IMR-90 (cell line): ENCODE measurements around the gene NSA2. TPM values are rescaled to one million over a fixed set of nuclear protein-coding genes. Genes with fewer than 3 reads are reported as not detected.
A peak's percentile ranks its signal among the peaks of the same experiment; 100 is the strongest.

Experiments used
- ATAC-seq: fragments of 200-7000 bp; cut with Tn5 transposase; 2 replicates; pipeline ENCODE4 v1.9.1; 2020; ENCODE audit warnings: low read depth, mild to moderate bottlenecking, moderate library complexity
- BruUV-seq: library from RNA; stranded (reverse); fragments of 400-500 nt; replicated peaks from 2 replicates; lab custom pipeline; 2021; lab: Mats Ljungman, UMichigan
- CTCF ChIA-PET: fragments of 300-600 bp; formaldehyde crosslinking; extraction: SDS; loops from one replicate; lab custom pipeline; 2021; ENCODE audit warnings: antibody characterized with exemption; lab: Yijun Ruan, JAX
- POLR2A ChIA-PET: fragments of 300-600 bp; sonication (Branson Sonifier 250); formaldehyde crosslinking; loops from one replicate; lab custom pipeline; 2022; ENCODE audit warnings: antibody characterized with exemption; ENCODE audit not compliant: unreplicated experiment; lab: Charles Lee
- DNase-seq: peaks from one replicate; pipeline ENCODE4 v3.0.0; 2013
- H2AFZ ChIP-seq: replicated peaks from 2 replicates; pipeline ENCODE3; 2013; ENCODE audit warnings: low read length, mild to moderate bottlenecking; ENCODE audit not compliant: poor library complexity
- H2AK5ac ChIP-seq: 2 replicates; pipeline ENCODE4 v1.6.1; 2013; ENCODE audit warnings: low read depth, low read length, inconsistent platforms
- H2AK9ac ChIP-seq: replicated peaks from 2 replicates; pipeline ENCODE3; 2013; ENCODE audit warnings: mild to moderate bottlenecking, low read depth, low read length, moderate library complexity; ENCODE audit not compliant: poor library complexity
- H2BK120ac ChIP-seq: 2 replicates; pipeline ENCODE4 v1.6.1; 2013; ENCODE audit warnings: low read depth, low read length, inconsistent platforms
- H2BK15ac ChIP-seq: 3 replicates; pipeline ENCODE4 v1.6.1; 2013; ENCODE audit warnings: low read depth, low read length, inconsistent platforms
- H2BK20ac ChIP-seq: 2 replicates; pipeline ENCODE4 v1.6.1; 2013; ENCODE audit warnings: low read depth, mild to moderate bottlenecking, inconsistent platforms, low read length, moderate library complexity
- H2BK5ac ChIP-seq: 2 replicates; pipeline ENCODE4 v1.6.1; 2013; ENCODE audit warnings: mild to moderate bottlenecking, low read depth, low read length, inconsistent platforms; ENCODE audit not compliant: poor library complexity, severe bottlenecking
- H3K14ac ChIP-seq: replicated peaks from 2 replicates; pipeline ENCODE4 v1.6.1; 2013; ENCODE audit warnings: low read depth, low read length, inconsistent platforms
- H3K18ac ChIP-seq: 2 replicates; pipeline ENCODE4 v1.6.1; 2013; ENCODE audit warnings: low read depth, low read length, control low read depth
- H3K23ac ChIP-seq: 2 replicates; pipeline ENCODE4 v1.6.1; 2013; ENCODE audit warnings: low read depth, low read length, inconsistent platforms
- H3K27ac ChIP-seq: 2 replicates; pipeline ENCODE4 v1.5.1; 2013; ENCODE audit warnings: mild to moderate bottlenecking, control low read depth, low read length; ENCODE audit not compliant: insufficient read depth
- H3K27me3 ChIP-seq: 2 replicates; pipeline ENCODE4 v1.6.1; 2013; ENCODE audit warnings: low read length; ENCODE audit not compliant: control insufficient read depth, insufficient read depth
- H3K36me3 ChIP-seq: 2 replicates; pipeline ENCODE4 v1.6.1; 2013; ENCODE audit warnings: low read length, mixed read lengths; ENCODE audit not compliant: control insufficient read depth, insufficient read depth
- H3K4ac ChIP-seq: 2 replicates; pipeline ENCODE4 v1.6.1; 2013; ENCODE audit warnings: low read depth, low read length, inconsistent platforms
- H3K4me1 ChIP-seq: 2 replicates; pipeline ENCODE4 v1.6.1; 2013; ENCODE audit warnings: low read length, mixed read lengths; ENCODE audit not compliant: control insufficient read depth, insufficient read depth
- H3K4me2 ChIP-seq: 2 replicates; pipeline ENCODE4 v1.6.1; 2013; ENCODE audit warnings: low read depth, mild to moderate bottlenecking, control low read depth, low read length, moderate library complexity
- H3K4me3 ChIP-seq: 2 replicates; pipeline ENCODE4 v1.5.1; 2013; ENCODE audit warnings: low read depth, mild to moderate bottlenecking, control low read depth, low read length, moderate library complexity; ENCODE audit not compliant: insufficient read depth
- H3K56ac ChIP-seq: 2 replicates; pipeline ENCODE4 v1.6.1; 2013; ENCODE audit warnings: low read length, inconsistent platforms; ENCODE audit not compliant: insufficient read depth; ENCODE audit errors: extremely low read depth
- H3K79me1 ChIP-seq, 2 experiments: 2 replicates each; pipeline ENCODE4 v1.6.1; 2013; ENCODE audit warnings: low read length in 2 of 2, inconsistent platforms in 1 of 2, low read depth in 1 of 2
- H3K9ac ChIP-seq: 2 replicates; pipeline ENCODE4 v1.6.1; 2013; ENCODE audit warnings: low read depth, low read length, control low read depth
- H3K9me1 ChIP-seq: 2 replicates; pipeline ENCODE4 v1.6.1; 2013; ENCODE audit warnings: low read length, inconsistent platforms; ENCODE audit not compliant: insufficient read depth
- H3K9me3 ChIP-seq: 2 replicates; pipeline ENCODE4 v1.6.1; 2013; ENCODE audit warnings: low read length; ENCODE audit not compliant: control insufficient read depth, insufficient read depth
- H4K20me1 ChIP-seq: 2 replicates; pipeline ENCODE4 v1.6.1; 2013; ENCODE audit warnings: low read length, inconsistent platforms; ENCODE audit not compliant: insufficient read depth
- H4K5ac ChIP-seq: 2 replicates; pipeline ENCODE4 v1.6.1; 2013; ENCODE audit warnings: mild to moderate bottlenecking, low read depth, low read length, control low read depth
- H4K8ac ChIP-seq, 2 experiments: 2 replicates each; pipeline ENCODE4 v1.6.1; 2013; ENCODE audit warnings: low read depth in 2 of 2, low read length in 2 of 2, control low read depth in 1 of 2, inconsistent platforms in 1 of 2
- H4K91ac ChIP-seq: 2 replicates; pipeline ENCODE4 v1.6.1; 2013; ENCODE audit warnings: low read depth, low read length, inconsistent platforms; ENCODE audit not compliant: insufficient read depth
- CEBPB ChIP-seq: IDR thresholded peaks from 2 replicates; pipeline ENCODE4 v1.6.1; 2012; ENCODE audit warnings: low read depth, low read length, improper control_type of control experiment
- CHD1 ChIP-seq: IDR thresholded peaks from 2 replicates; pipeline ENCODE4 v1.6.1; 2012; ENCODE audit warnings: low read depth, low read length, improper control_type of control experiment
- WGBS, 2 experiments: methylation state at CpG; one replicate each; pipeline versions ENCODE4 v1.1.5 to v1.1.7; 2013; ENCODE audit warnings: missing lambda C conversion rate in 2 of 2; ENCODE audit not compliant: insufficient read length in 1 of 2; ENCODE audit errors: extremely low coverage in 2 of 2; 5-methylcytosine and 5-hydroxymethylcytosine counted together
- dilution Hi-C: fragments of 300-500 bp; cut with HindIII; formaldehyde crosslinking; loops from one replicate; pipeline ENCODE4 v1.14.3; 2018; ENCODE audit warnings: low sequenced_read_pairs; ENCODE audit not compliant: unreplicated experiment
- in situ Hi-C: fragments of 300-500 bp; cut with MboI; formaldehyde crosslinking; loops from 3 replicates; pipeline ENCODE4 v1.14.3; 2019; ENCODE audit warnings: low sequenced_read_pairs, inconsistent platforms, mixed read lengths
- intact Hi-C: fragments of 100-400 bp; cut with micrococcal nuclease; formaldehyde crosslinking; loops from 2 replicates; pipeline ENCODE4 v1.10.0; 2022
- polyA plus RNA-seq, 3 experiments: library from polyadenylated mRNA; depleted of rRNA; stranded (reverse); fragments of >200 nt; gene quantifications; 2 replicates each; pipeline ENCODE4 v1.2.3, GENCODE V29; 2012; ENCODE audit warnings: low replicate concordance in 1 of 3
- total RNA-seq: library from RNA; depleted of rRNA; stranded (reverse); fragments of >200 nt; gene quantifications from 2 replicates; pipeline ENCODE4 v1.2.3, GENCODE V29; 2012

Gene NSA2
- total and polyA plus RNA-seq, 2 of the 4 experiments (the other 2 are of a cell fraction) = 5.4 to 33.9 TPM

DNA sequence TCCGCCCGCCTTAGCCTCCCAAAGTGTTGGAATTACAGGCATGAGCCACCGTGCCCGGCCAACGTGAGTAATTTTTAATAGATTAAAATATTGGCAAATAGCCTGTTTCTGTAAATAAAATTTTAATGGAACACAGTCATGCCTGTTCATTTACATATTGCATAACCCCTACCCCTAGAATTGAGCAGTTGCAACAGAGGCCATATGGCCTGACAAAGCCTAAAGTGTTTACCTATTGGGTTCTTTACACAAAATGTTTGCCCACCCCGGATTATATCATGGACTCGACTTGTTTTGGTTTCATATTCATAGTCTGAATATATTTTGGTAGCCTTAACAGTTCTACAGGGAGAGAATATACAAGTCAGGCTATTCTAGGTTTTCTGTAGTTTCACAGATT, 5.3 kb downstream of the NSA2 start:
- no peak overlapping the region for H3K4me2 ChIP-seq
- TF ChIP-seq CEBPB = peak; percentile 52; the same call in 1 of the 2 replicates
- no peak for TF ChIP-seq CHD1
- no CpG with 5 or more reads among the region's 7 CpGs for WGBS, 2 experiments
- H2BK20ac ChIP-seq = no peak overlapping the region
- POLR2A ChIA-PET = no interaction called here
- peaks cover 9 to 11% of the 10 kb centered on the region in 2 experiments; a peak in 3 of 4 replicates for H3K79me1 ChIP-seq
- no peak overlapping the region for H3K9ac ChIP-seq
- CTCF ChIA-PET = no interaction called here
- H4K91ac ChIP-seq = no peak overlapping the region
- H3K18ac ChIP-seq = no peak overlapping the region
- intact Hi-C loops (no loop called here), dilution Hi-C loops (no loop called here), in situ Hi-C loops (loop anchor here (10.0 to 25.0 kb wide), 2 partner anchors 142 to 590 kb away; no protein-coding TSS in a partner anchor)
- DNase-seq (peak; percentile 26), ATAC-seq (no peak)
- H2AK5ac ChIP-seq = no peak overlapping the region
- H4K5ac ChIP-seq = no peak overlapping the region
- H3K4ac ChIP-seq = no peak overlapping the region
- H3K27ac ChIP-seq = no peak overlapping the region
- H3K9me1 ChIP-seq = no peaks in the 10 kb centered on the region
- H3K9me3 ChIP-seq = no peaks in the 10 kb centered on the region
- no peak overlapping the region for H3K23ac ChIP-seq
- H3K14ac ChIP-seq = no peak overlapping the region
- no peak overlapping the region for H2BK5ac ChIP-seq
- no peak overlapping the region for H3K56ac ChIP-seq
- no peak overlapping the region for H2AK9ac ChIP-seq
- H4K20me1 ChIP-seq = no peaks in the 10 kb centered on the region
- no TSS peak for BruUV-seq
- no peak overlapping the region for H2BK120ac ChIP-seq
- no peaks in the 10 kb centered on the region for H3K4me1 ChIP-seq
- no peak overlapping the region for H4K8ac ChIP-seq
- no peak overlapping the region for H2AFZ ChIP-seq
- H3K4me3 ChIP-seq = no peak overlapping the region
- H2BK15ac ChIP-seq = no peak overlapping the region
- H3K27me3 ChIP-seq = no peaks in the 10 kb centered on the region
- peaks cover 25% of the 10 kb centered on the region for H3K36me3 ChIP-seq
